Embryonic facial prominence (tissue), 1 donor: Measurements from ENCODE around the gene SCAMP1.
"Not testable (repeated sequence)": the region's sequence is repeated elsewhere in the genome, so short reads cannot be mapped to it uniquely, and the experiment has no call there.

ENCODE experiments used
- DNase-seq: peaks from one replicate; pipeline ENCODE4 v3.0.0-alpha.2; 2016; ENCODE audit errors: extremely low spot score

Gene SCAMP1

DNA sequence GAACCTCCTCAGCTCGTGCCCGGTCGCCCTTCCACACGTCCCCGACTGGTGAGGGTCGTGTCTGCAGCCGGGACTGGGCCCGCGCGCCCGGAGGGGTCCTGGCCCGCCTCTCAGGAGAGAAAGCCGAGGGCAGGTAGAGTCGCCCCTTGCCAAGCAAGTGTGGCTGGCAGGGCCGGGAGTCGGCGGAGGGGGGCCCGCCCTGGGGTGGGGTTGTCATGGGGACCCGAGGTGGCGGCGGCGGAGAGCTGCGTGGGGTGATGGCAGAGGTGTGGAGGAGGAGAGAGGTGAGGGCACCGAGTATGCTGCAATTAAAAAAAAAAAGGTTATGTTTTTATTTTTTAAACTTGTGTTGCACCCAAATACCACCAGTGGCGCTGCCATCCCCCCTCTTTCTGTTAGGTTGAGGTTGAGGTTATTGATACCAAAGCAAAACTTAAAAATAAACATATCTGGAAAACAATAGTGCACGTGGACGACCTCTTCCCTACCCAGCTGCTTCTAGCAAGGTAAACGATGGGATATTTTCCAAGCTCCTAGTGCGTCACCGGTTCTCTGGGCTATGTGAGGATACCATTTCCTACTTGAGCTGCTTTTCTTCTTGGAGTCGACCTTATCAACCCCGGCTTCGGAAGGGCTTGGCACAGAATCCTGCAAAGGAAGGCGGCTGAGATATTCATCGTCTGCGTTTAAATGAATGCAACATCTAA is 660 bp downstream of the SCAMP1 start:
- no peak for DNase-seq

- DNase-seq, result no peak
Measured at GRCh38 chr5:78361631-78361993, 1.2 kb downstream of the SCAMP1 start.

GRCh38 chr5:78362220-78362619 is 1.8 kb downstream of the SCAMP1 start:
- no peak for DNase-seq

- no peak for DNase-seq
Measured at GRCh38 chr5:78364005-78364404, 3.6 kb downstream of the SCAMP1 start.

GRCh38 chr5:78367318-78367991 is 7.0 kb downstream of the SCAMP1 start:
- DNase-seq, result no peak

DNA sequence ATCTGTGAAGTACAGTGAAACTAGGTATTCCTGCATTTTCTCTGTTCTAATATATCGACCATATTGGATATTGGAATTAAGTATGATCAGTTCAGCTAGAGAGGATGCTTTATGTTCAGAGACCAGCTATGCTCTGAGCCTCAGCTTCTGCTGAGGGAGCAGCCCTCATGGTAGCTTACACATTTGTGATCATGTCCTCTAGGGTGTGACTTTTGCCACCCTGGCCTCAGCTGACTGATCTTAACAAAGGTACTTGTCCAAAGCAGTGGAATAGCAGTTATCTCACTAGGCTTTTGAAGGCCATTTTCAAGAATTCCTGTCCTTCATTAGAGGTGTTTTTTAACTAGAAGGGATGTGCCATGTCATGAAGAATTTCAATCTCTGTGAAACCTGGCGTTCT is 9.3 kb downstream of the SCAMP1 start:
- no peak for DNase-seq

DNA sequence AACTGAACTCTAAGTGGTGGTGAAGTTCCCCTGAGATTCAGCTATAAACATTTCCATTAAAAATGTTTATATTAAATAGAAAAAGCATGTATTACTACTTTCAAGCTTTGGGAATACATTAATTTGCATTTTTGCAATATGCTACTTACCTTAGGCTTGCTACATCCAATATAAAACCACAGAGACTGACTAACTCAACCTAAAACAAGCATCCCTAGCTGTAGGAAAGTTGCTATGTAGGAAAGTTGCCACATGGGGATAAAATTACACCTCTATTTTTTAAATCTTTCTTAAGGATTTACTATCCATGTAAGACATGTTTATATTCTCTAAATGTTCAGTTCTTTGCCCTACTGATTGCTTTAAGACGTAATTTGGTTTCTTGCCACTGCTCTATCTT is 12.8 kb downstream of the SCAMP1 start:
- DNase-seq, result no peak

DNA sequence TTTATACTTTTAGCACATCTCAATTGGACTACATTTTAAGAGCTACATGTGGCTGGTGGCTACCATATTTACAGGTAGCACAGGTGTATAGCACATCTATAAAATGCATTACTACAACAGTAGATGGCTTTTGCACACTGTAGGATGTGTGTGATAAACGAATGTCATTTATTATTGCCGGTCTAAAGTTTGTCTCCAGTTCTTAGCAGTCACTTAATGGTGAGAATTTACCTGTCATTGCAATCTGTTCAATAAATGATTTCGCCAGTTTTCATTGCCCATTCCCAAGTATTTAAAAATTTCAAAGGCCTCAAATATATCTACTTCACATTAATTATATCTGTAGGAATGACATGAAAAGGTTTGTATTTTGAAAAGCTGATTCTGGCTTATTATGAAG is 15.9 kb downstream of the SCAMP1 start:
- DNase-seq, result no peak

DNA sequence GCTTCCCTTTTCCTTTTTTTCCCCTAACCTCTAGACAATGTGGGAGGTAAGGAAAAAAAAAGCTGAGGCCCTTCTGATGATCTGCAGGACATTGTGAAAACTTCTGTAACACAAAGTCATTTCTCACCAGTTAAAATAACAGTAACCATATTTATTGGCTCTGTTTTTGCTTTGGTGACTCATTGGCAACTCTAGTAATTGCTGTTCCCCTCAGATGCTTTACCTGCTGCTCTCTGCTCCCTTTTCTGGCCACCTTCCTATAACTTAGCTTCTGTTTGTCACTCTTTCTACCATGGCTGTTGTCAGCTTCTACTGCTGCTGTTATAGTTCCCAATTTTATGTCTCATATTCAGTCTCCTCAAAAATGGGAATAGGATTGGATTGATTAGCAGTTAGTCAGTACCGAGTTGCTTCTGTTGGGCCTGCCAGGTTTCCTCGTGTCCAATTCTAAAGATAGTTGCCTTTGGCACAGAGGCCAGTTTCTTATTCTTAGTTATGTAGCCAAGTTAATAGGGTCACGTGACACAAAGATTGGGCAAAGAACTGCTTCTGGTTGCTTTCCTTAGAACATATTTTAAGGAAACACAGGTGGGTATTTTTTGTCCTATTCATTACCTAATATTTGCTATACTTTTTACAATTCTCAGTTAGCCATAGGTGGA is 16.8 kb downstream of the SCAMP1 start:
- no peak for DNase-seq

GRCh38 chr5:78377718-78378105 is 17.3 kb downstream of the SCAMP1 start:
- no peak for DNase-seq

- DNase-seq, result no peak
Measured at GRCh38 chr5:78387468-78388153, 27.2 kb downstream of the SCAMP1 start.

DNA sequence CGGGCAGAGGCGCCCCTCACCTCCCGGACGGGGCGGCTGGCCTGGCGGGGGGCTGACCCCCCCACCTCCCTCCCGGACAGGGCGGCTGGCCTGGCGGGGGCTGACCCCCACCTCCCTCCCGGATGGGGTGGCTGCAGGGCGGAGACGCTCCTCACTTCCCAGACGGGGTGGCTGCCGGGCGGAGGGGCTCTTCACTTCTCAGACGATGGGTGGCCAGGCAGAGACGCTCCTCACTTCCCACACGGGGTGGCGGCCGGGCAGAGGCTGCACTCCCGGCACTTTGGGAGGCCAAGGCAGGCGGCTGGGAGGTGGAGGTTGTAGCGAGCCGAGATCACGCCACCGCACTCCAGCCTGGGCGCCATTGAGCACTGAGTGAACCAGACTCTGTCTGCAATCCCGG is 30.9 kb downstream of the SCAMP1 start:
- DNase-seq, result not testable (repeated sequence)

DNA sequence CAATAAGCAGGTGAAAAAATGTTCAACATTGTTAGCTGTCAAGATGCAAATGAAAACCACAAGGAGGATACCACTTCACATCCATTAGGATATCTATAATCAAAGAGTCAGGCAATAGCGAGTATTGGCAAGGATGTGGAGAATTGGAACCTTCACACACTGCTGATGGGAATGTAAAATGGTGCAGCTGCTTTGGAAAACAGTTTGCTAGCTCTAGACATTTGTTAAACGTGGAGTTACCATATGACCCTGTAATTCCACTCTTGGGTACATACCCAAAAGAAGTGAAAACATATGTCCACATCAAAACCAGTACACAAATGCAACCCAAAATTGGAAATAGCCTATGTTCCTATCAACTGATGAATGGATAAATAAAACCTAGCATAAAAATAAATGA is 37.4 kb downstream of the SCAMP1 start:
- DNase-seq, result no peak

DNA sequence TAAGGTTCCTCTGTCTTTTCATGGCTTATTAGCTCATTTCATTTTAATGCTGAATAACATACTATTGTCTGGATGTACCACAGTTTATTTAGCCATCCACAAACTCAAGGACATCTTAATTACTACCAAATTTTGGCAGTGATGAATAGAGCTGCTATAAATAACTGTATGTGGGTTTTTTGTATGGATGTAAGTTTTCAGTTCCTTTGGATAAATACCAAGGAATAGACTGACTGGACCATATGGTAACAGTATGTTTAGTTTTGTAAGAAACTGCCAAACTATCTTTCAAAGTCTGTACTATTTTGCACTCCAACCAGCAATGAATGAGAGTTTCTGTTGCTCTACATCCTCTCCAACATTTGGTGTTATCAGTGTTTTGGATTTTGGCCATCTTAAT is 38.7 kb downstream of the SCAMP1 start:
- no peak for DNase-seq

DNA sequence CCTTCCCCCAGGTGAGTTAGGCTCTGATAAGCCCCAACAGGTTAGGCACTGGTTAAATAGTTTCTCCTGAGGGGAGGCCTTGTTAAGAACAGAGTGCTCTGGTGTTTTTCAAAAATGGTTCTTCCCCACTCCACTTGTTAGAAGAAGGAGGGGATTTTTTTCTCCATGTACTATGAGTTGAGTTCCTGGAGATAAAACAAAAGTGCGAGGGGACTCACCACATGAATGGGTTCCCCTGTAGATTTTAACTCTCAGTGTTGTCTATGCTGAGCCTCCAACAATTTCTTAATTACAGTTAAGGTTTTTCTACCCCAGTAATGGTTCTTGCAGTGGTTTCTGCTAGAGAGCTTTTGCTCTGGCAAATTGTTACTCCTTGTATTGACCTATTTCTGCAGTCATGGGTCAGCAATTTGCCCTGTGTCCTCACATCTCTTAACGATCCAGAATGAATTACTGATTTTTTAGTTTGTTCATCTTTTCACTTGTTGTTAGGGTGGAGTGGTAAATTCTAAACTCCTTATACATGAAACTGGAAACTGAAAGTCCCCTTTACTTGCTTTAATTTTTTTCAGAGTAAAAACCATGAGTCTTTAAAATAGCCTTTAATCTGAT is 44.4 kb downstream of the SCAMP1 start:
- no peak for DNase-seq

DNA sequence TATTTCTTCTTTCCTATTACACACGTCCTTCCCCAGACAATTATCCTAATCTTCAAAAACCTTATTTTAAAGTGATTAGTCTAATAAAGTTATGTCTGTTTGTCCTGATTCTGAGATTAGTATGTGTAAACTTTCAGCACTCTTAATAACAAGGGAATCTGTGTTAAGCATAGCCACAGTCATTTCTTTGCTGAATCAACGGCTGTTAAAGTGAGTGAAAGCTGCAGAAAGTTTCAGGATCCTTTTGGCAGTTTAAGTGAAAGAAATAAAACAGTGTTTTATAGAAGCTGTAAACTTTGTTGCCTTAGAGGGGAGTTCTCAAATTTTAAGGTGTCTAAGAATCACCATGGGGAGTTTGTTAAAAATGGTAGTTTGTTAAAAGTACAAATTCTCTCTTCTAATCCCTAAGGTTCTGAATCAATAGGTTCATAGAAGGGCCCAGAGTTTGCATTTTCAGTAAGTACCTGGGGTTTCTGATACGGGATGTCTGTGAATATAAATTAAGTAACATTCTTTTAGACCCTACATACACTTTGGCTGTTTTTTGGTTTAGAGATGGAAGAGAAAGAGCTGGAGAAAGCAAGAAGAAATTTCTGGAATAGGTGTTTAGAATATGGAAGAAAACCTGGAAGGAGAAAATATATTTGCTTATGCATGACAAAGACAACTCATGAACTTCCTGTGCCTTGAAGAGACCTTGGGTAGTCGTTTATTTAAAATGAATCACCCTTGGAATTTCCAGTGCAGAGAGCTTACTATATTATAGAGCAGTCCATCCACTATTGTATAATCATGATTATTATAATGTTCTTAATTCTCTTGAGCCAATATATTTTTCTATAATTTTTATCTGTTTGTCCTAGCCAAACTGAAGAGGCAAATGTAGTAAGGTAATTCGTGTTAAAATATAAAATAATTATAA is 45.7 kb downstream of the SCAMP1 start:
- no peak for DNase-seq

GRCh38 chr5:78407458-78407857 is 47.0 kb downstream of the SCAMP1 start:
- DNase-seq, result no peak

GRCh38 chr5:78411586-78411985 is 51.2 kb downstream of the SCAMP1 start:
- DNase-seq, result no peak

DNA sequence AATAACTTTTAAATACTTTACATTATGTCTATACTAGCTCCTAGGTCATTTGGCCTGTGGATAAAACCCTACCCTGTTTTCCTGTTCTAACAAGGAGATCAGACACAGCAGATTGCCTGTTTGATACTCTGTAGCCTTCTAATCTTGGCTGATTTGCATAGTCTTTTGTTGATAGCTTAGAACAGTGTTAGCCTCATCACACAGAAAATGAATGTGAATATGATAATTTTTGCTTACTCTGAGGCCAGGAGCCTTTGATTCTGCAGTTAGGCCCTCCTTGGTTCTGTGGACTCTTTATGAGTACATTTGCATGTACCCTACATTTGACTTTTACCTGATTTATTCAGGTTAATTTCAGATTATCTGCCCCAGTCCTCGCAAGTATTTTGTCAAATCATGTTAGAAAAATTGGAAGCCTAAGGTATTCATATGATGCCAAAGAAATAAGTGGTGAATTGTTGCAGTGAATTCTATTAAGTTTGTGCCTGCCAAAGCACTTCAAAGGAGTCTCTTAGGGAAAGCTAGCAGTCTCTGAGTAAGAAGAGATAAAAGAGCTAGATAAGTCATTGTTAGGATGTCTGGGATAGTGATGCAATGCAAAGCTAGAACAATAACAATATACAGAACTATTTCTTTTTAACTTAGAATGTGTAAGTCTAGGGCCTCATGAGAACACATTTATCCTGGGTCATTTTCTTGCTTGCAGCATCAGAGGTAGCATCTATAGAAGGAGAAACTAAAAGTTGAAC is 56.4 kb downstream of the SCAMP1 start:
- no peak for DNase-seq

GRCh38 chr5:78419396-78419795 is 59.0 kb downstream of the SCAMP1 start:
- no peak for DNase-seq
